ENCODE data around the gene LEAP2.

LEAP2 gene

DNA sequence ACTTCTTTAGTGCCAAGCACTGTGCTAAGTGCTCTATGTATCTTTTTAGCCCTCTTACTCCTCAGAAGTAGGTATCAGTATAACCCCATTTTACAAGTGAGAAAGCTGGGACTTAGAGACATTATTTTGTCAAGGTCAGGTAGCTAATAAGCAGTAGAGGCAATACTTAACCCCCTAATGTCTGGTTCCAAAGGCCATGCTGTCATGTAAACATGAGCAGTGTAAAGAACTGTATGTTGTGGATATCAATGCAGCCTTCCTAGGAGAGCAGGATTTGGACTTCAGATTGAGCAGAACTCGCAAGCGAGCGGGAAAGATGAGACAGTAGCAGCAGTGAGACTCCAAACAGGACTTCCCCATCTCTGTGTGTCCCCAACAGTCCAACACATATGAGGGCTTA, 39.4 kb upstream of the LEAP2 start:
- H3K36me3 Mint-ChIP-seq (ENCODE audit: low read depth): no peaks in the 10 kb centered on the region
- DNase-seq (ENCODE audit: low spot score): no peak
- peaks cover 5% of the 10 kb centered on the region for H3K4me1 Mint-ChIP-seq (ENCODE audit: low read depth)
- no peaks in the 10 kb centered on the region for H3K9me3 Mint-ChIP-seq
- peaks cover 29% of the 10 kb centered on the region for H3K27me3 Mint-ChIP-seq (ENCODE audit: low read depth)
- no peak overlapping the region for H3K27ac Mint-ChIP-seq
- H3K4me3 Mint-ChIP-seq: no peak overlapping the region

DNA sequence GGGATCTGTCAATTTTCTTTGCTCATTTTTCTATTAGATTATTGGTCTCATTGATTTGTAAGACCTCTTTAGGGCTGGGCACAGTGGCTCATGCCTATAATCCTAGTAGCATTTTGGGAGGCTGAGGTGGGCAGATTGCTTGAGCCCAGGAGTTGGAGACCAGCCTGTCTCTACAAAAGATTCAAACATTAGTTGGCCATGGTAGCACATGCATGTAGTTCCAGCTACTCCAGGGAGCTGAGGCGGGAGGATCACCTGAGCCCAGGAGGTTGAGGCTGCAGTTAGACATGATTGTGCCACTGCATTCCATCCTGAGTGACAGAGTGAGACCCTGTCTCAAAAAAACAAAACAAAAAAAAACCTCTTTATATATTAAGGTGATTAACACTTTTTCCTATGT, 36.6 kb upstream of the LEAP2 start:
- H3K27me3 Mint-ChIP-seq (ENCODE audit: low read depth): peaks cover 12% of the 10 kb centered on the region
- H3K36me3 Mint-ChIP-seq (ENCODE audit: low read depth): no peaks in the 10 kb centered on the region
- H3K9me3 Mint-ChIP-seq: no peaks in the 10 kb centered on the region
- no peak overlapping the region for H3K27ac Mint-ChIP-seq
- H3K4me1 Mint-ChIP-seq (ENCODE audit: low read depth): no peaks in the 10 kb centered on the region
- DNase-seq (ENCODE audit: low spot score): no peak
- no peak overlapping the region for H3K4me3 Mint-ChIP-seq

DNA sequence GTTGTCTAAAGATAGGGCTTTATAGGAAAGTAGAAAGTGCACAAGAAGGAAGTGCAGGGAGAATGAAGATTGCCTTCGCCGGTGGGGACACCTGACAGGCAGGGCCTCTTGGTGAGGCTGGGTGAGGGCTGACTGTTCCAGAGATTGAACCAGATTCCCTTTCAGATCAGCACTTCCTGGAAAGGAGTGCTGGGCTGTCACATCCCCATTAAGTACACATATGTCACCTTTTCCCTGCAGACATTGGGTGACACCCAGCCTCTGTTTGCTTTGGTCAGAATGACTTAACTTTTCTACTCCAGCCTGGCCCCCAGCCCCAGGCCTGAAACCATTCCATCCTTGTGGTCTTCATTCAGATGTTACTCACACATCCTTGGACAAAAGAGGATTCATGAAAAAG, 35.6 kb upstream of the LEAP2 start:
- Mint-ChIP-seq H3K27ac (no peak overlapping the region), H3K9me3 (no peaks in the 10 kb centered on the region), H3K27me3 (ENCODE audit: low read depth) (peaks cover 7% of the 10 kb centered on the region), H3K4me3 (no peak overlapping the region), H3K4me1 (ENCODE audit: low read depth) (no peaks in the 10 kb centered on the region), H3K36me3 (ENCODE audit: low read depth) (no peaks in the 10 kb centered on the region)
- DNase-seq (ENCODE audit: low spot score): no peak

DNA sequence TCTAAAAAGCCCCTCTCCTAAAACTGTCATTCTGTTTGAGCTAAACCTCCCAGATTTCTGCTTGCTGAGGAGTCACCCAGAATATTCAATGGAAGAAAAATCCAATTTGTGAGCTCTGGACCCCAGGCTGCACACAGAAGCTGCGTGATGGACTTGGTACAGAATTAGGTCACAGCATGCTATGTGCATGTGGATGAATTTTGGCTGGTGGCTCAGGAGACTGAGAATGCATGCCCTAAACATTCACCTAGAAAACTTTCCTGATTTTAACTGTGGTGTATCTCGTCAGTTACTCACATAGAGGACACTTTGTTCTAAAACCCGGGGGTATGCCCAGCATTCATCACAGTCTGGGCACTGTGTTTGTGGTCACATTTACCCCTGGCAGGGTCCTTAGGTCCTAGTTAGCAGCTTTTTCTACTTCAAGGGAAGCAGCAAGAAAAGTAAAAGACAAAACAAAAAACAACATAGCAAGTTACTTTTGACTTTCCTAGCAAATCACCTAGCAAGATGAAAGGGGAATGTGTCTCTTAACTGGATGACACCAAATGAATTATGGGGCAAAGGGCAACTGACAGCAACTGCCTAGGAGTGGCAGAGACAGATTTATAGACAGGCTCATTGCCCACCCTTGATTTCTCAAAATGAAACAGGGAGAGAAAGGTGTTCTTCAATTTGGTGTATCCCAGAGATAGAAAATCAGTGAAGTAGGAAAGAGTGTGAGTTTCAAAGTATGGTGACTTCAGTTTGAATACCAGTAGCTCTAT, 34.8 kb upstream of the LEAP2 start:
- Mint-ChIP-seq H3K27ac (no peak overlapping the region), H3K9me3 (no peaks in the 10 kb centered on the region), H3K27me3 (ENCODE audit: low read depth) (peaks cover 6% of the 10 kb centered on the region), H3K4me1 (ENCODE audit: low read depth) (no peaks in the 10 kb centered on the region), H3K36me3 (ENCODE audit: low read depth) (no peaks in the 10 kb centered on the region), H3K4me3 (no peak overlapping the region)
- DNase-seq (ENCODE audit: low spot score): no peak

DNA sequence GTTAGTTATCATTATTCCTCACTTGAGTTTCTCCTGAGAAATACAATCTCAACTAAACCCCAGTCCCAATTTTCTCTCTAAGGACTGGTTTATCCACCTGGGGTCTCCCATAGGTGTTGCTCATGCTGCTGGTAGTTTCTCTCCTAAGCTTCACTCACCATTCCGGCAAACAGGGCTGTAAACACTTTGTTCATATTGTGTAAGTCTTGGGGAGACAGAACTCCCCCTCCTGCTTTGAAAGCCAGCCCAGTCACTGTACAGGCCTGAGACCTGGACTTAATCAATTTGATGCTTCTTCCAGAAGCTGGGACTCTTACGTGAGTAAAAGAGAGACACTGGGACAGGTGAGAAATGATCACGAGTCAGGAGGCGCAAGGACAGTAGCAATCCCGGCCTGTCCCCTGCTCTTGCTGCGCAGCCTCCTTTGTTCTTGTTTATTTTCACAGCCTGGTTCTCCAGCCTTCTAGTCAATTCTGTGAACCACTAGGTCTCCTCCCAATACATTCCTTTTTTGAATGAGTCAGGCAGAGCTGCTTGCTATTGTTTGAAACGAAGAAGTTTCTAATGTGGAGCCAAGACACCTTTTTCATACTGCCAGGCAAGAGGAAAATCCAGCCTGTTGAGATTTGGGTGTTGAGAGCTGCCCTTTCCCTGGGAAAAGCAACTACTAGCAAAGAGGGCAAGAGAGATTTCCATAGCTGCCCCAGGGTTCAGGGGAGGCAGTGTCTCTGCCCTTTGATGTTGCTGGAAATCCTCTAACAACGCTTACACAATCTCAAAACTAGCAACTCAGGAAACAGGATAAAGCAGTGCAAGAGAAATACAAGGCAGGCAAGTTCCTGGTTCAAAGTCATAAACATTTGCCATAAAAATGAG, 33.8 kb upstream of the LEAP2 start:
- no peak overlapping the region for H3K4me3 Mint-ChIP-seq
- DNase-seq (ENCODE audit: low spot score): no peak
- H3K36me3 Mint-ChIP-seq (ENCODE audit: low read depth): no peaks in the 10 kb centered on the region
- H3K27ac Mint-ChIP-seq: no peak overlapping the region
- no peaks in the 10 kb centered on the region for H3K9me3 Mint-ChIP-seq
- H3K27me3 Mint-ChIP-seq (ENCODE audit: low read depth): peaks cover 2% of the 10 kb centered on the region
- no peaks in the 10 kb centered on the region for H3K4me1 Mint-ChIP-seq (ENCODE audit: low read depth)

DNA sequence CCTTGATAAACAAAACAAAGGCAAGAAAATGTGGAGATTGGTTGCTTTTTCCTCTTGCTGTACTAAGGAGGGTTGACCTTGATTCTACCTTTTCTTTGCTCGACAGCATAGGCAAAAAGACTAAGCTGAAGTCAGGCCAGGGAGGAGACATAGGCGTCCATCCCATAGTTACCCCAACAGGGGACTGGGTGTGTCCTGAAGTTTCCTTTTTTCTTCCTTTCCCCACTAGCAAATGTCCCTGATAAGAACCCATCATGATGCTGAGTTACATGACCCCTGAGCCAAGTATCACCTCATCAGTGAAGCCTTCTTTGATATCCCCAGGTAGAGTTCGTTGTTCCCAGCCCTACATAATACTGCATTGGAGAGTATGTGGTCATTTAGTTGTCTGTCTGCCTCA, 33.2 kb upstream of the LEAP2 start:
- Mint-ChIP-seq H3K4me3 (no peak overlapping the region), H3K27me3 (ENCODE audit: low read depth) (peaks cover 2% of the 10 kb centered on the region), H3K27ac (no peak overlapping the region), H3K4me1 (ENCODE audit: low read depth) (no peaks in the 10 kb centered on the region), H3K36me3 (ENCODE audit: low read depth) (no peaks in the 10 kb centered on the region), H3K9me3 (no peaks in the 10 kb centered on the region)
- no peak for DNase-seq (ENCODE audit: low spot score)

DNA sequence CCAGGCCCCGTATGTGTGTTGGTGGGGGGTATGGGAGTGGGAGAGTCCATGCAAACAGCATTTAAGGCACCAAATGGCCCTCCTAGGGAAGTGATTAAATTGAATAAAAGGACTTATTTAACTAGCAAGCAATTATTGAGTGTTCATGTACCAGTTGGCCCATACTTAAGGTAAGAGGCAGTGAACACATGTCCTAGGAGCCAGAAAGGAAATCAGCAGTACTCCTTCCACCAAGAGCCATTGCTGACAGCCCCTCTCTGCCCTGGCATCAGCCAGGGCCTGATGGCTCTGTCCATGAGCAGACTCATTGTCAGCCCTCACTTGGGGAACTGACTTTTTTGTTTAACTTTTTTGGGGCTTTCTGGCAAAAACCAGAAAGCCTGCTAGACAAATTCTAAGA, 32.6 kb upstream of the LEAP2 start:
- Mint-ChIP-seq H3K27ac (no peak overlapping the region), H3K9me3 (no peaks in the 10 kb centered on the region), H3K4me1 (ENCODE audit: low read depth) (no peaks in the 10 kb centered on the region), H3K4me3 (no peak overlapping the region), H3K36me3 (ENCODE audit: low read depth) (no peaks in the 10 kb centered on the region), H3K27me3 (ENCODE audit: low read depth) (peaks cover 2% of the 10 kb centered on the region)
- no peak for DNase-seq (ENCODE audit: low spot score)

DNA sequence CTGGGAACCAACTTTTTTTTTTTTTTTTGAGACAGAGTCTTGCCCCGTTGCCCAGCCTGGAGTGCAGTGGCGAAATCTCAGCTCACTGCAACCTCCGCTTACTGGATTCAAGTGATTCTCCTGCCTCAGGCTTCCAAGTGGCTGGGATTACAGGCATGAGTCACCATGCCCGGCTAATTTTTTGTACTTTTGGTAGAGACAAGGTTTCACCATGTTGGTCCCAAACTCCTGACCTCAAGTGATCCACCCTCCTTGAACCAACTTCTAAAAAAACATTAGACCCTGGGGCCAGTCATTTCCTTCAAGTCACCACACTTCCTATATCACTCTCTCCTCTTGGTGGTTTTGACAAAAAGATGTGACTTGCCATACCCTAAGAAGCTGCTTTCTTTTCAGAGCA, 32.2 kb upstream of the LEAP2 start:
- DNase-seq (ENCODE audit: low spot score): no peak
- Mint-ChIP-seq H3K27ac (no peak overlapping the region), H3K27me3 (ENCODE audit: low read depth) (peaks cover 2% of the 10 kb centered on the region), H3K4me1 (ENCODE audit: low read depth) (no peaks in the 10 kb centered on the region), H3K9me3 (no peaks in the 10 kb centered on the region), H3K4me3 (no peak overlapping the region), H3K36me3 (ENCODE audit: low read depth) (no peaks in the 10 kb centered on the region)

DNA sequence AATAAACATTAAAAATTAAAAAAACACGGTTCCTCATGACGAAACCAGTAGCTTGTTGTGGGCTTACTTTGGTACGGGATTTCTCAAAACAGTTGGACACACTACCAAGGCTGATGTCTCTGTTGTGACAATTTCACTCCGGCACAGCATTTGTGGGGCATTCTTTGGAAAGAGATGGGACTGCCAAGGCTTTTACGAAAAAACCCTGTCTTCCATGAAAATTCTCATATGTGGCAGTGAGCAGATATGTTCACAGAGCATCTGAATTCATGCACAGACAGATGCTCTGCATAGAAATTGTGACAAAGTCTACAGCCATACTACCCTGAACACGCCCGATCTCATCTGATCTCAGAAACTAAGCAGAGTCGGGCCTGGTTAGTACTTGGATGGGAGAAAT, 25.2 kb upstream of the LEAP2 start:
- Mint-ChIP-seq H3K4me1 (ENCODE audit: low read depth) (no peaks in the 10 kb centered on the region), H3K27ac (no peak overlapping the region), H3K9me3 (no peaks in the 10 kb centered on the region), H3K27me3 (ENCODE audit: low read depth) (peaks cover 5% of the 10 kb centered on the region), H3K4me3 (no peak overlapping the region), H3K36me3 (ENCODE audit: low read depth) (no peaks in the 10 kb centered on the region)
- no peak for DNase-seq (ENCODE audit: low spot score)

DNA sequence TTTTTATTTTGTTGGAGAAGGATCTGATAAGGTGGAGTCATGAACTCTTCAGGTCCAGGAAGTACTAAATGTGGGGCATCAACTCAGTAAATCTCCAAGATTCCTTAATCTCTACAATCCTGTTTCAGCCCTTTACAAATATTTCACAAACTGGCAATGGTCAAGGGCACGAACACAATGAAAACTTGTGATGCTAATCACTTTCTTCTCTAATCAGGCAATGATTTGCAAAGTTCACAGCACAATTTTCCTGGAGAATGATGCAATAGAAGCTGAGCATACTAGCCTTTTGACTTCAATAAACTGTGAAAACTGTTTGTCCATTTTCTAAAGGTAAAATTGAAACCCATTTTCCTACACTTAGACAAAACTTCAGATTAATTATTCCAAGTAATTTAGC, 24.1 kb upstream of the LEAP2 start:
- Mint-ChIP-seq H3K9me3 (no peaks in the 10 kb centered on the region), H3K27ac (no peak overlapping the region), H3K4me1 (ENCODE audit: low read depth) (peaks cover 2% of the 10 kb centered on the region), H3K27me3 (ENCODE audit: low read depth) (peaks cover 6% of the 10 kb centered on the region), H3K4me3 (no peak overlapping the region), H3K36me3 (ENCODE audit: low read depth) (no peaks in the 10 kb centered on the region)
- no peak for DNase-seq (ENCODE audit: low spot score)

DNA sequence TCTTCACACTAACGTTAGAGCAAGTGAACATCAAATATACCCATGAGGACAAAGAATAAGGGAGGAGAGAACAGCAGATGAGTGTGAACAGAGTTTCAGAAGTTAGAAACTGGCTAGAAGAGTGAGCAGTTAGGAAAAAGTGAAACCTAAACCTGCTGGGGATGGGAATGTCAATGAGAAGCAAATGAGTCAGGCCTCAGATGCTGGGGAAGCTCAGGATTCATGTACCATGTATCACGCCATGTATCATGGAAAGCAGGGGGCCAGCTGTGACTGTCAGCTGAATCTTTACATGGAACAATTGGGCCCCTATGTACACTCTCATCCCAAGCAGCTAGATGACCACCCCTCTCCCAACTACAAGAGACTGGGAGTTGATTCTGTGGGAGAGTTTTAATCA, 23.4 kb upstream of the LEAP2 start:
- Mint-ChIP-seq H3K4me1 (ENCODE audit: low read depth) (peaks cover 3% of the 10 kb centered on the region), H3K4me3 (no peak overlapping the region), H3K27ac (no peak overlapping the region), H3K36me3 (ENCODE audit: low read depth) (no peaks in the 10 kb centered on the region), H3K9me3 (no peaks in the 10 kb centered on the region), H3K27me3 (ENCODE audit: low read depth) (peaks cover 6% of the 10 kb centered on the region)
- no peak for DNase-seq (ENCODE audit: low spot score)

DNA sequence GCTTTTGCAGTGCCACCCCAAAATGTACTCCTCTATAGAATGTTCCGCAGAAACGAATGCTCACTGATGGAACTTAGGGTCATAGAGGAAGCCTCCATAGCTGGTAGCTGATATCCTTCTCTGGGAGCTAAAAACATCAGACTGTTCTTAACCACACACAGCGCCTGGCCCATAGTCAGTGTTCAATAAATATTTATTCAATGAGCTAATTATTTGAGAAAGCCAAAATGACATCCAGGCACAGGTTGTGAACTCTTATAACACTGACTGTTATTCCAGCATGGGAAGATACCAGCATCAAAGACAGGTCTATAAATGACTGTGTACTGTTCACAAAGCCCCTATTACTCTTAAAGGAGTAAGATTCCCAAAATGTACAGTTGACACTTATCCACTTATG, 20.1 kb upstream of the LEAP2 start:
- Mint-ChIP-seq H3K9me3 (no peaks in the 10 kb centered on the region), H3K27me3 (ENCODE audit: low read depth) (peaks cover 9% of the 10 kb centered on the region), H3K36me3 (ENCODE audit: low read depth) (no peaks in the 10 kb centered on the region), H3K4me1 (ENCODE audit: low read depth) (peaks cover 3% of the 10 kb centered on the region), H3K27ac (no peak overlapping the region), H3K4me3 (no peak overlapping the region)
- DNase-seq (ENCODE audit: low spot score): no peak

DNA sequence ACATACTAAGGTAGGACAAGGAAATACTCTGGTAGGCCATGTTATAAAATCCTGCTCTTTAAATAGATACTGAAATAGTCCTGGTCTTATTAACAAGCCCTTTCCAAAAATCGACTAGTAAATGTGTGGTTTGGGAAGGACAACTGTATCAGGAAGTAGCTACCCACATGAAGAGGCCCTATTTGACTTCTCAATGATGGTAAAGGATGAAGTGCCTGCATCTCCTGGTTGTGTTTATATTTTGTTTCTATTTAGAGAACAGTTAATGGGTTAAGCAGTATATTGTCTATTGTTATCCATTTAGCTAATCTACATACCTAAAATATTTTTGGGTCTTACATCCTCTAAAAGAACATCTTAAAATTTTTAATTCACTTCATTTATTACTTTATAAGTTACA, 19.7 kb upstream of the LEAP2 start:
- no peak overlapping the region for H3K27ac Mint-ChIP-seq
- peaks cover 3% of the 10 kb centered on the region for H3K4me1 Mint-ChIP-seq (ENCODE audit: low read depth)
- no peak for DNase-seq (ENCODE audit: low spot score)
- no peaks in the 10 kb centered on the region for H3K9me3 Mint-ChIP-seq
- H3K36me3 Mint-ChIP-seq (ENCODE audit: low read depth): no peaks in the 10 kb centered on the region
- peaks cover 11% of the 10 kb centered on the region for H3K27me3 Mint-ChIP-seq (ENCODE audit: low read depth)
- H3K4me3 Mint-ChIP-seq: no peak overlapping the region

DNA sequence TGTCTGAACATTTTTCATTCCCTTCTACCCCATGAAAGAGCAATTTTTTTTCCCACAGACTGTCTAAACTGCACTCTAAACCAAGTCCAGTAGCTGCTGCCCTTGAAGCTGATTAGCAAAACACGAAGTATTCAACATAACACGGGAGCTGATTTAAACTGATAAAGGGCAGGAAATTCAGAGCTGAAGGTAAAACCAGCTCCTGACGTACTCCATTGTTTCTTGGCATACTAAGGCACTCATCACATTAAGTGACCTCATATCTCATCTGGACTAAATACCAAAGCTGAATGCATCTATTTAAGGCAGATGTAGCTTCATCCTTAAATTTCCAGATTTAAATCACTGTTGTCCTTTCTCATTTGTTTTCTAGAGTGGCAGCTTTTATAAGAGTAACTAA, 19.2 kb upstream of the LEAP2 start:
- DNase-seq (ENCODE audit: low spot score): no peak
- Mint-ChIP-seq H3K27me3 (ENCODE audit: low read depth) (peaks cover 11% of the 10 kb centered on the region), H3K4me1 (ENCODE audit: low read depth) (peaks cover 3% of the 10 kb centered on the region), H3K4me3 (no peak overlapping the region), H3K9me3 (no peaks in the 10 kb centered on the region), H3K27ac (no peak overlapping the region), H3K36me3 (ENCODE audit: low read depth) (no peaks in the 10 kb centered on the region)

All from T-helper 2 cell treated with Interferon-gamma antibody and Interleukin-4, amounts not matched to agents 5 μg/mL and 100 μg/mL, for 36 hours (primary cell).